ENCODE measurements around the gene PRR3. TPM values are rescaled to one million over a fixed set of nuclear protein-coding genes. Genes with fewer than 3 reads are reported as not detected.

PRR3 gene
- total and polyA plus RNA-seq, 9 of the 15 experiments (the other 6 are each of a cell fraction or from before 2014, with no cell fraction given), result 23.5 to 59.6 (median 28.8) TPM

GRCh38 chr6:30571075-30571761 is 14.1 kb downstream of the PRR3 start, which contains the start of gene ABCF1 (continued):
- TF ChIP-seq SNRNP70 (optimal IDR thresholded peaks at IDR 0.05; ENCODE audit: low read depth, low read length) (no peak), BRD4 (IDR thresholded peaks at IDR 0.05) (peak; percentile 86), SMARCA4 (IDR thresholded peaks at IDR 0.05) (no peak), ZNF121 (CRISPR knock-in tag; conservative IDR thresholded peaks at IDR 0.05) (no peak), LCOR (CRISPR knock-in tag; IDR thresholded peaks at IDR 0.05) (peak; percentile 85), NFXL1 (CRISPR knock-in tag; IDR thresholded peaks at IDR 0.05) (no peak), PTBP1 (IDR thresholded peaks at IDR 0.05; ENCODE audit: low read depth, low read length) (no peak), EP300 (IDR thresholded peaks at IDR 0.05; ENCODE audit: low read length) (peak; percentile 41; the same call in 1 of the 2 replicates), SMAD1 (IDR thresholded peaks at IDR 0.05; ENCODE audit: low read depth, low read length, partially characterized antibody) (peak; percentile 87), ZNF518B (CRISPR knock-in tag; IDR thresholded peaks at IDR 0.05) (no peak), HDAC8 (tag; IDR thresholded peaks at IDR 0.05) (0 out of 2 replicates have a peak, but pooled peaks have one; percentile 62), PREB (CRISPR knock-in tag; IDR thresholded peaks at IDR 0.05) (0 out of 2 replicates have a peak, but pooled peaks have one; percentile 30), CBFA2T2 (conservative IDR thresholded peaks at IDR 0.05) (no peak), ZZZ3 (IDR thresholded peaks at IDR 0.05) (no peak), ZNF146 (CRISPR knock-in tag; IDR thresholded peaks at IDR 0.05; ENCODE audit: unreplicated experiment) (no peak), NR2C1 (IDR thresholded peaks at IDR 0.05) (peak; percentile 90), NR2C1 (tag; IDR thresholded peaks at IDR 0.05) (peak; percentile 91), MLX (CRISPR knock-in tag; conservative IDR thresholded peaks at IDR 0.05) (no peak), POLR2AphosphoS5 (IDR thresholded peaks at IDR 0.05; ENCODE audit: control insufficient read depth, insufficient read depth, low read depth, low read length) (peak; percentile 95), SIRT6 (IDR thresholded peaks at IDR 0.05; ENCODE audit: low read depth, low read length) (no peak), GATAD2B (IDR thresholded peaks at IDR 0.05; ENCODE audit: borderline replicate concordance) (no peak), BRCA1 (IDR thresholded peaks at IDR 0.05) (no peak), BRCA1 (CRISPR knock-in tag; IDR thresholded peaks at IDR 0.05) (no peak), RNF219 (CRISPR knock-in tag; IDR thresholded peaks at IDR 0.05) (no peak)
